ENCODE data around the gene PRICKLE1. TPM values are rescaled to one million over a fixed set of nuclear protein-coding genes. Genes with fewer than 3 reads are reported as not detected.

PRICKLE1 gene
- total RNA-seq, 2 experiments from 2014 or later, result not detected

DNA sequence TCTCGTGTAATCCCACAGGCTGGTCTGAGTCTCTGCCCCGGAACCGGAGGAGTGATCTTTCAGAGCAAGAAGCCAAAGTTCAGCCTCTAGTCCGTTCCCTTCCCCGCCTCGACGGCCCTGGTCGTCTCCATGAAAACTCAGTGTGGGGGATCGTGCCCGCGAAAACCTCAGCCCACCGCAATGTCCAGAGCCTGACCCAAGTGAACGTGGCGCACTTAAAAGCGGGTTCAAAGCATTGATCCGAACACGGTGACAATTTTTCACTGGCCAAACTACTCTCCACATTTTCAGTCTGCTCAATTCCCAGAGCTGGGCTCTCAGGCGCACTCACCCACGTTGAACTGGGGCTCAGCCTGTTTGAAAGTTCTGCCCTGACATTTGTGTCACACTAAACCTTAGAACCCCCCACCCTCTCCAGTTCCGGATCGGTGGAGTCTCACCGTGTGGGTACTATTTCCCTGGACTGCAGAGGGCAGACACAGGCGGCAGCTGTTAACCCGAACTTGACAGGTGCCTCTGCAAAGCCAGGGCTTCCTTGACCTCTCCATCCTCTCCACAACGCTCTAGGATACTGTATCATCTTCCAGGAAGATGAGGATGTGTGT is 886 bp upstream of the PRICKLE1 start:
- H3K4me3 Mint-ChIP-seq, result peak overlapping the region; percentile 55
- H3K27me3 Mint-ChIP-seq, result peaks cover 57% of the 10 kb centered on the region
- intact Hi-C loops (cut with micrococcal nuclease), result no loop called here
- peaks cover 13% of the 10 kb centered on the region for H3K4me1 Mint-ChIP-seq (ENCODE audit: low read depth)
- no peaks in the 10 kb centered on the region for H3K36me3 Mint-ChIP-seq (ENCODE audit: low read depth)
- DNase-seq (peak; percentile 5), ATAC-seq (peak; percentile 26)
- H3K9me3 Mint-ChIP-seq, result no peaks in the 10 kb centered on the region
- TF ChIP-seq, protein P1, sequence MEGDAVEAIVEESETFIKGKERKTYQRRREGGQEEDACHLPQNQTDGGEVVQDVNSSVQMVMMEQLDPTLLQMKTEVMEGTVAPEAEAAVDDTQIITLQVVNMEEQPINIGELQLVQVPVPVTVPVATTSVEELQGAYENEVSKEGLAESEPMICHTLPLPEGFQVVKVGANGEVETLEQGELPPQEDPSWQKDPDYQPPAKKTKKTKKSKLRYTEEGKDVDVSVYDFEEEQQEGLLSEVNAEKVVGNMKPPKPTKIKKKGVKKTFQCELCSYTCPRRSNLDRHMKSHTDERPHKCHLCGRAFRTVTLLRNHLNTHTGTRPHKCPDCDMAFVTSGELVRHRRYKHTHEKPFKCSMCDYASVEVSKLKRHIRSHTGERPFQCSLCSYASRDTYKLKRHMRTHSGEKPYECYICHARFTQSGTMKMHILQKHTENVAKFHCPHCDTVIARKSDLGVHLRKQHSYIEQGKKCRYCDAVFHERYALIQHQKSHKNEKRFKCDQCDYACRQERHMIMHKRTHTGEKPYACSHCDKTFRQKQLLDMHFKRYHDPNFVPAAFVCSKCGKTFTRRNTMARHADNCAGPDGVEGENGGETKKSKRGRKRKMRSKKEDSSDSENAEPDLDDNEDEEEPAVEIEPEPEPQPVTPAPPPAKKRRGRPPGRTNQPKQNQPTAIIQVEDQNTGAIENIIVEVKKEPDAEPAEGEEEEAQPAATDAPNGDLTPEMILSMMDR (IDR thresholded peaks at IDR 0.05), result no peak
- POLR2A ChIA-PET, result no interaction called here
- H3K27ac Mint-ChIP-seq, result no peak overlapping the region
- CTCF ChIA-PET, result no interaction called here

DNA sequence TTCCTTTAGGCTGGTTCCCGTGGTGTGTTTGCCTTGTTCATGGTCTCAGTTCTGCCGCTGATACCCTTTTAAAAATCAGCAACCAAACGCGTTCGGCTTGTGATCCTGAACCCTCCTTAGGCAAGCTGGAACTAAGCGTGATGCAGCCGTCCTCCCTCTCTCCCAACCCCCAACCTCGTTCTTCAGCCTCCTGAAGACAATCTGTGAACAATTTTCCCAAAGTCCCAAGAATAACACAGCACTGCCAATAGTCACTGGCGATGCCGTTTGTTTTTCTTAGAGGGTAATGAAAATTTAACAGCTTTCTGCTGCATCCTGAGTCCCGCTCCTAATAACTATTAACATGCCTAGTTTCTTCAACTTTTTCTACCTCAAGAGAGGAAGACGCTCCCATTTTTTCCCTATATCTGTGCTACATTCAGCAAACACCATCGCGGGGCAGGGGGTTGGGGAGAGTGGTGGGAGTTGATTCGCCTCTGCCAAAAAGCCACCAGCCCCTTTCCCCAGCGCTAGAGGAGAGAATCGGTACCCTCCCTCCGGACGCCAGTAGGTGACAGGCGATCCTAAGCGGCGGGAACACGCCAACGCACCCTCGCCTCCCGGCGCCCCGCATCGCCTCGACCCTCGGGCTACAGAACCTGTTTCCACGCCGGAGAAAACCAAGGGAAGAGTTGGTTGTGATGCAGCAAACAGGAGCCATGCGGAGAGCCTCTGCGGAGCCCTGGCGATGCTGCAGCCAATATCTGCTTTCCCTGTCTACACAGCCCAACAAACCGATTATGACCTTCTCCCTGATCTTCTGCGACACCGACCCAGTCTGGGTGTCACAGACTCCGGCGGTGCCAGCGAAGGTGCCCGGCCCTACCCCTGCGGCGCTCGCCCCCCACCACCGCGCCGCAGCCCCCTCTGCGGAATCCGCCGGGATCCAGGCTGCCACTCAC is 752 bp downstream of the PRICKLE1 start:
- peak overlapping the region; percentile 60 for H3K4me3 Mint-ChIP-seq
- no peaks in the 10 kb centered on the region for H3K9me3 Mint-ChIP-seq
- DNase-seq (peak; percentile 11), ATAC-seq (peak; percentile 41)
- H3K36me3 Mint-ChIP-seq (ENCODE audit: low read depth), result no peaks in the 10 kb centered on the region
- intact Hi-C loops (cut with micrococcal nuclease), result no loop called here
- peaks cover 52% of the 10 kb centered on the region for H3K27me3 Mint-ChIP-seq
- TF ChIP-seq, protein P1 (IDR thresholded peaks at IDR 0.05), result no peak
- ChIA-PET CTCF (no interaction called here), POLR2A (no interaction called here)
- peaks cover 13% of the 10 kb centered on the region for H3K4me1 Mint-ChIP-seq (ENCODE audit: low read depth)
- no peak overlapping the region for H3K27ac Mint-ChIP-seq

DNA sequence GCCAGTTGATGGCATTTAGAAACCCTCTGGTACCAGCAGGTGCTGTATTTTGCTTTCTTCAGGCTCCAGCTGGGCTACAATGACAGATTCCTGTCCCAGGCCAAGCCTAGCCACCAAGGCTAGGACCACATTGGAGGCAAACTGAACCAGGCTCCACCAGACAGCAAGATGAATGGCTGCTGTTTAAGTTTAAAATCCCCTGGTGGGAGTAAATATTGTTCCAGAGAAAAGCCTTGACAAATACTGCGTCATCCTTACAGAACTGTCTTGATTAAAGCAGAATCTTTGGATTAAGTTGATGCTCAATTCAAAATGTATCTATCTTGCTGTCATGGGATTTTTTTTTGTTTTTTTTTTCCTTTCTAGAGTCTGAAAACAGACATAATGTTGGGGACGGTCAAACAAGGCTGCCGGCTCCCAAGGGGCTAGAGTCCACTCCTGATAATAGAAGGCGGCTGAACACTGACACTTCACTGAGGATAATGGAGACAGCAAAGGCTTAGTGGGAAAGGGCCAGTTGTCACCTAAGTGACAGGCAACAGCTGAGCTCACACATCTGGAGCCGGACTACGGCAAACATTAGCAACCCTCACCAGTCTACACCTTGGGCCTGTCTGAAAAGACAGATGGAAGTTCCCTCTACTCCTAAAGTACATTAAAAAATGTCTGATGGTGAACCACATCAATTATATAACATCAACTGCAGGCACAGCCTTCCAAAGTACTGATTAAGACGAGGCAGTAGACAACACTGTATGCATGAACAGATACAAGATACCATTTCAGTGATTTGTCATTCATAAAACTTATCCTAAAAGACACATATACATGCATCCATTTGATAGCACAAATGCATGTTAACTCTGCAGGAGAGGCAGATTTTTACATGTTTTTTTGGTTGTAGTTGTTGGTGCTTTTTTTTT is 1.7 kb downstream of the PRICKLE1 start:
- intact Hi-C loops (cut with micrococcal nuclease), result no loop called here
- DNase-seq (no peak), ATAC-seq (no peak)
- POLR2A ChIA-PET, result no interaction called here
- CTCF ChIA-PET, result interaction anchor here (1.1 kb wide), 1 partner anchor 19 kb away, joined by 4 read pairs; no protein-coding TSS in a partner anchor
- H3K36me3 Mint-ChIP-seq (ENCODE audit: low read depth), result no peaks in the 10 kb centered on the region
- H3K9me3 Mint-ChIP-seq, result no peaks in the 10 kb centered on the region
- TF ChIP-seq, protein P1 (IDR thresholded peaks at IDR 0.05), result no peak
- H3K4me3 Mint-ChIP-seq, result no peak overlapping the region
- H3K4me1 Mint-ChIP-seq (ENCODE audit: low read depth), result peaks cover 13% of the 10 kb centered on the region
- H3K27me3 Mint-ChIP-seq, result peaks cover 47% of the 10 kb centered on the region
- H3K27ac Mint-ChIP-seq, result no peak overlapping the region

DNA sequence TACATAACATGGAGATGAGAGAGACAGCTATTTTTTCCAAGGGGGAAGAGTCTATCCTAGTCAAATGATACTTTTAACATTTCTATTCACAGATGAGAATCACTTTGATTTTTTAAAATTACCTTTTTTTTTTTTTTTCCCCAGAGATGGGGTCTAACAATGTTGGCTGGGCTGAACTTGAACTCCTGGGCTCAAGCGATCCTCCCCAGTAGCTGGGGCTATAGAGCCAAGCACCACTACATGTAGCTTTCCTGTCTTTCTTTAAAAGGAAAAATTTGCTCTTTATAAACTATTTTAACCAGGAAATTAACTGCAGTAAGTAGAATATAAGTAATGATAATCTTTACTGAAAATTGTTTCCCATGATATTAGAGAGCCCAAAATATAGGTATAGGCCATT is 3.3 kb downstream of the PRICKLE1 start:
- ChIA-PET CTCF (interaction anchor here (0.9 to 1.1 kb wide), 2 partner anchors 27 to 104 kb away, joined by 3 read pairs; no protein-coding TSS in a partner anchor), POLR2A (no interaction called here)
- no peaks in the 10 kb centered on the region for H3K36me3 Mint-ChIP-seq (ENCODE audit: low read depth)
- no peak overlapping the region for H3K4me3 Mint-ChIP-seq
- H3K9me3 Mint-ChIP-seq, result no peaks in the 10 kb centered on the region
- peaks cover 13% of the 10 kb centered on the region for H3K4me1 Mint-ChIP-seq (ENCODE audit: low read depth)
- intact Hi-C loops (cut with micrococcal nuclease), result no loop called here
- ATAC-seq (no peak), DNase-seq (no peak)
- TF ChIP-seq, protein P1 (IDR thresholded peaks at IDR 0.05), result no peak
- H3K27me3 Mint-ChIP-seq, result peaks cover 36% of the 10 kb centered on the region
- no peak overlapping the region for H3K27ac Mint-ChIP-seq
